ENCODE results near the gene IGF2R. TPM values are rescaled to one million over a fixed set of nuclear protein-coding genes. Genes with fewer than 3 reads are reported as not detected.
A peak's percentile ranks its signal among the peaks of the same experiment; 100 is the strongest.

IGF2R gene
- total and polyA plus RNA-seq, 2 of the 13 experiments (the other 11 are each of a cell fraction or from before 2014, with no cell fraction given) = 38.3 to 70.0 TPM

DNA sequence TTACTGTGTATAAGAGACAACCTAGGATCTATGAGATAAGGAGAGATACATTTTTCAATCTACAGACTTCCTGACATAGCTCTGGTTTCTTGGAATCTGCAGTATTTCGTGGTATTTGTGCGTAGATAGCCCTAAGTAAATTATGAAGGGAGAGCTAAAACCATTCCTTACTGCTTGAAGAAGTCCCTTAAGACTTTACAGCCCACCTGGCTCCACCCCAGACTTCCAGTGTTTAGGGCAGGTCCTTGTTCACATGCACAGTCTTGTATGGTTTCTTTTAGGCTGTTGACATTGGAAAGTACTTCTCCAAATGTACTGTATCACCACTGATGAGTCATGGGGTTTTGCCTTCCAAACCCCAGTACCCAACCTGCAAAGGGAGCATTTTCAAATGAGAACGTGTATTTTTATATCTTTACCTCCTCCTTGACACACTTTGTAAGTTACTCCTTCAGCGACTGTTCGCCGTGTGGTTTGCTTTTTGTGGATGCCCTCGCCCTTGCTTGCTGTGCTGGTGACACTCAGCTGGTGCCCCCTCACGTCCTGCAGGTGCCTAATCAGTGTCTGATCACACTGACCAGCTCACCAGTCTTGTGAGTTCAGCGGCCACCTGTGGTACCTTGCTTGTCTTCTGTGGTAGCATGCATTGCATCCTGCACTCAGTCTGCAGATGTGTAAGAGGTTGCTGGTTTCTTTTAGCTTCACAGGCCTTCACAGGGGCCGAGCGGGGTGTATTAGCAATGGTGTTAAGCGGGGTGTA, 73.3 kb downstream of the IGF2R start:
- ATAC-seq = peak; percentile 66
- no peaks in the 10 kb centered on the region for H3K27me3 ChIP-seq (ENCODE audit: control insufficient read depth in 1 of 2, insufficient read depth in 2 of 2, low read length in 2 of 2)
- peak overlapping the region; percentile 56 for H3K4me2 ChIP-seq (ENCODE audit: low read depth, low read length)
- no peak for DNase-seq (ENCODE audit: low spot score)
- peaks cover 3% of the 10 kb centered on the region; the same call in 1 of the 2 replicates for H4K20me1 ChIP-seq (ENCODE audit: insufficient read depth, low read length)
- in situ Hi-C loops (cut with HindIII; ENCODE audit: extremely low pct_ligation_motif_present, low pct_unique_long_range_greater_than_20kb) = loop anchor here (5.0 kb wide), 1 partner anchor 70 kb away; no protein-coding TSS in a partner anchor
- peak overlapping the region; percentile 41; the same call in 1 of the 2 replicates for H3K9ac ChIP-seq (ENCODE audit: insufficient read depth, low read depth, low read length)
- CTCF ChIA-PET (ENCODE audit: low intra/inter-chr PET ratio, low total read pairs) = no interaction called here
- H3K36me3 ChIP-seq (replicated peaks in 1 of 2; ENCODE audit: control insufficient read depth in 1 of 2, insufficient read depth in 2 of 2, low read length in 2 of 2) = peaks cover 24 to 82% of the 10 kb centered on the region in 2 experiments
- H3K79me2 ChIP-seq (ENCODE audit: insufficient read depth, low read length) = no peaks in the 10 kb centered on the region
- H3K9me3 ChIP-seq (ENCODE audit: low read length) = no peaks in the 10 kb centered on the region
- POLR2A ChIA-PET = interaction anchor here (1.2 to 1.4 kb wide), 3 partner anchors 72 to 316 kb away, joined by 3 to 6 read pairs (median 3); no protein-coding TSS in a partner anchor
- H2AFZ ChIP-seq (ENCODE audit: low read length) = no peak overlapping the region
- H3K4me3 ChIP-seq (replicated peaks in 1 of 3; ENCODE audit: insufficient read depth in 1 of 3, low read depth in 2 of 3, low read length in 3 of 3) = peak overlapping the region in 1 of 3 experiments; percentile 8; a peak in 1 of 6 replicates
- no peak for FAIRE-seq
- no TSS peak for BruUV-seq (replicated peaks)
- intact Hi-C loops (cut with micrococcal nuclease; ENCODE audit: unreplicated experiment) = loop anchor here (5.0 kb wide), 2 partner anchors 60 to 180 kb away; no protein-coding TSS in a partner anchor
- peaks cover 34% of the 10 kb centered on the region for H3K4me1 ChIP-seq (ENCODE audit: insufficient read depth, low read length)
- 83% methylated on average over 12 of the region's 12 CpGs for WGBS (ENCODE audit: low lambda C conversion rate)
- H3K27ac ChIP-seq (ENCODE audit: extremely low read length, insufficient read depth, low read length) = peak overlapping the region; percentile 68
- TF ChIP-seq, protein P1, sequence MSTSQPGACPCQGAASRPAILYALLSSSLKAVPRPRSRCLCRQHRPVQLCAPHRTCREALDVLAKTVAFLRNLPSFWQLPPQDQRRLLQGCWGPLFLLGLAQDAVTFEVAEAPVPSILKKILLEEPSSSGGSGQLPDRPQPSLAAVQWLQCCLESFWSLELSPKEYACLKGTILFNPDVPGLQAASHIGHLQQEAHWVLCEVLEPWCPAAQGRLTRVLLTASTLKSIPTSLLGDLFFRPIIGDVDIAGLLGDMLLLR (CRISPR knock-in tag; IDR thresholded peaks at IDR 0.05) = 0 out of 2 replicates have a peak, but pooled peaks have one; percentile 5
- TF ChIP-seq FOXM1 (CRISPR knock-in tag; IDR thresholded peaks at IDR 0.05) = no peak
- peak; percentile 85 for TF ChIP-seq TGIF2 (CRISPR knock-in tag; IDR thresholded peaks at IDR 0.05)
- no peak for TF ChIP-seq POLR2AphosphoS2 (IDR thresholded peaks at IDR 0.05; ENCODE audit: low read depth, low read length)
- 0 out of 2 replicates have a peak, but pooled peaks have one; percentile 7 for TF ChIP-seq ZNF350 (CRISPR knock-in tag; IDR thresholded peaks at IDR 0.05; ENCODE audit: borderline replicate concordance, low read depth)
- 0 out of 2 replicates have a peak, but pooled peaks have one; percentile 54 for TF ChIP-seq ZSCAN29 (CRISPR knock-in tag; conservative IDR thresholded peaks at IDR 0.05)
- 0 out of 2 replicates have a peak, but pooled peaks have one; percentile 41 for TF ChIP-seq FIP1L1 (IDR thresholded peaks at IDR 0.05; ENCODE audit: borderline replicate concordance, insufficient read depth, low read depth, low read length)
- TF ChIP-seq, protein P2, sequence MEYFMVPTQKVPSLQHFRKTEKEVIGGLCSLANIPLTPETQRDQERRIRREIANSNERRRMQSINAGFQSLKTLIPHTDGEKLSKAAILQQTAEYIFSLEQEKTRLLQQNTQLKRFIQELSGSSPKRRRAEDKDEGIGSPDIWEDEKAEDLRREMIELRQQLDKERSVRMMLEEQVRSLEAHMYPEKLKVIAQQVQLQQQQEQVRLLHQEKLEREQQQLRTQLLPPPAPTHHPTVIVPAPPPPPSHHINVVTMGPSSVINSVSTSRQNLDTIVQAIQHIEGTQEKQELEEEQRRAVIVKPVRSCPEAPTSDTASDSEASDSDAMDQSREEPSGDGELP (IDR thresholded peaks at IDR 0.05; ENCODE audit: borderline replicate concordance, low read depth) = peak; percentile 15; the same call in 1 of the 2 replicates
- 0 out of 2 replicates have a peak, but pooled peaks have one; percentile 4 for TF ChIP-seq RARA (CRISPR knock-in tag; IDR thresholded peaks at IDR 0.05)
- no peak for TF ChIP-seq KLF12 (CRISPR knock-in tag; IDR thresholded peaks at IDR 0.05; ENCODE audit: borderline replicate concordance)
- peak; percentile 41; the same call in 1 of the 2 replicates for TF ChIP-seq FOSL2 (CRISPR knock-in tag; IDR thresholded peaks at IDR 0.05)
- 0 out of 2 replicates have a peak, but pooled peaks have one; percentile 43 for TF ChIP-seq ZNF232 (CRISPR knock-in tag; IDR thresholded peaks at IDR 0.05; ENCODE audit: borderline replicate concordance)
- TF ChIP-seq NRL (CRISPR knock-in tag; IDR thresholded peaks at IDR 0.05; ENCODE audit: borderline replicate concordance) = peak; percentile 60; the same call in 1 of the 2 replicates
- TF ChIP-seq, protein P3, sequence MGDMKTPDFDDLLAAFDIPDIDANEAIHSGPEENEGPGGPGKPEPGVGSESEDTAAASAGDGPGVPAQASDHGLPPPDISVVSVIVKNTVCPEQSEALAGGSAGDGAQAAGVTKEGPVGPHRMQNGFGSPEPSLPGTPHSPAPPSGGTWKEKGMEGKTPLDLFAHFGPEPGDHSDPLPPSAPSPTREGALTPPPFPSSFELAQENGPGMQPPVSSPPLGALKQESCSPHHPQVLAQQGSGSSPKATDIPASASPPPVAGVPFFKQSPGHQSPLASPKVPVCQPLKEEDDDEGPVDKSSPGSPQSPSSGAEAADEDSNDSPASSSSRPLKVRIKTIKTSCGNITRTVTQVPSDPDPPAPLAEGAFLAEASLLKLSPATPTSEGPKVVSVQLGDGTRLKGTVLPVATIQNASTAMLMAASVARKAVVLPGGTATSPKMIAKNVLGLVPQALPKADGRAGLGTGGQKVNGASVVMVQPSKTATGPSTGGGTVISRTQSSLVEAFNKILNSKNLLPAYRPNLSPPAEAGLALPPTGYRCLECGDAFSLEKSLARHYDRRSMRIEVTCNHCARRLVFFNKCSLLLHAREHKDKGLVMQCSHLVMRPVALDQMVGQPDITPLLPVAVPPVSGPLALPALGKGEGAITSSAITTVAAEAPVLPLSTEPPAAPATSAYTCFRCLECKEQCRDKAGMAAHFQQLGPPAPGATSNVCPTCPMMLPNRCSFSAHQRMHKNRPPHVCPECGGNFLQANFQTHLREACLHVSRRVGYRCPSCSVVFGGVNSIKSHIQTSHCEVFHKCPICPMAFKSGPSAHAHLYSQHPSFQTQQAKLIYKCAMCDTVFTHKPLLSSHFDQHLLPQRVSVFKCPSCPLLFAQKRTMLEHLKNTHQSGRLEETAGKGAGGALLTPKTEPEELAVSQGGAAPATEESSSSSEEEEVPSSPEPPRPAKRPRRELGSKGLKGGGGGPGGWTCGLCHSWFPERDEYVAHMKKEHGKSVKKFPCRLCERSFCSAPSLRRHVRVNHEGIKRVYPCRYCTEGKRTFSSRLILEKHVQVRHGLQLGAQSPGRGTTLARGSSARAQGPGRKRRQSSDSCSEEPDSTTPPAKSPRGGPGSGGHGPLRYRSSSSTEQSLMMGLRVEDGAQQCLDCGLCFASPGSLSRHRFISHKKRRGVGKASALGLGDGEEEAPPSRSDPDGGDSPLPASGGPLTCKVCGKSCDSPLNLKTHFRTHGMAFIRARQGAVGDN (CRISPR knock-in tag; IDR thresholded peaks at IDR 0.05) = peak; percentile 35
- TF ChIP-seq CCDC6 (CRISPR knock-in tag; IDR thresholded peaks at IDR 0.05) = 0 out of 2 replicates have a peak, but pooled peaks have one; percentile 35
- 0 out of 2 replicates have a peak, but pooled peaks have one; percentile 27 for TF ChIP-seq ZNF296 (CRISPR knock-in tag; conservative IDR thresholded peaks at IDR 0.05)
- TF ChIP-seq HOXA3 (CRISPR knock-in tag; IDR thresholded peaks at IDR 0.05) = peak; percentile 31; the same call in 1 of the 2 replicates

Measured in HepG2 (cell line).